ENCODE data around the gene EPHA8.

EPHA8 gene

DNA sequence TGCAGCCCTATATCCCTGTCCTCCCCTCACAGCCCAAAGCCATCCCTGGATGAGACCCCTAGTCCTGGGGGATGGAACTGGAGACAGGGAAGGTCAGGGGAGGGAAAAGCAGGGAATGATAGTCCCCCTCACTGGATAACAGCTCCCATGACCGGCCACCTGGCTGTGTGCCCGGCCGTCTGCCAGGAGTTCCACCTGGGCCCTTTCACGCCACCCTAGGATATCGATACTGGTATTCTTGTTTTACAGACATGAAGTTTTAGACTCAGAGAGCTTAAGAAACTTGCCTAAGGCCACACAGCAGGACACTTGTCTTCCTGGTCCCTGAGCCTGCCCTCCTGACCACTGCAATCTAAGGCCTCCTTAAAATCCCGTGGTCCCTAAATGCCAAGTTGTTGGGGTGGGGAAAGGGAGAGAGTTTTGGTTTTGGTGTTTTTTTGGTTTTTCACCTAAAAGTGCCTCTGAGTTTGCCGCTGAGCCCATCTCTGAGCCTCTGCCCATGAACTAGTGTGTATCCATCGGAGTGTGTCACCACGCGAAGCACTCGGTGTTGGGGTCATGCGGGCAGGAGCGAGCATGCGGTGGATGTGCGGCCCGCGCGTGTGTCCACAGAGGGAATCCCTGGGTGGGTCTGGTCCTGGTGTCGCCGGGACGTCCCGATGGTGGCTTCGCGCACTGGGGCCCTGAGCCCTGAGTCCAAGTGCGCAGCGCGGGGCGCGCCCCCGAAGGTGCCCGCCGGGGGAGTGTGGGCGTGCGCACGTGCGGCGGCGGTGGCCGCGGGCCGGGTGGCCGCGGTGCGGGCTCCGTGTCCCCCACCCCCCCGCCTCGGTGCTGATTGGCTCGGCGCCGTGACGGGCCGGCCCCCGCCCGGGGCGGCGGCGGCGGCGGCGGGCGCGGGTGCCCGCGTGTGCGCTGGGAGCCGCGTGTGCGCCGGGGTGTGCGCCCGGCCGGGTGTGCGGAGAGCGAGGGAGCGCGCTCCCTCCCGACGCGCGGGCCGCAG, at the start of gene EPHA8:
Gene EPHA8 (plus strand): TSS at position 906 of the 1,000 bp plus-strand sequence. CDS start 147 bp downstream, outside the sequence.
- DNase-seq = no peak

DNA sequence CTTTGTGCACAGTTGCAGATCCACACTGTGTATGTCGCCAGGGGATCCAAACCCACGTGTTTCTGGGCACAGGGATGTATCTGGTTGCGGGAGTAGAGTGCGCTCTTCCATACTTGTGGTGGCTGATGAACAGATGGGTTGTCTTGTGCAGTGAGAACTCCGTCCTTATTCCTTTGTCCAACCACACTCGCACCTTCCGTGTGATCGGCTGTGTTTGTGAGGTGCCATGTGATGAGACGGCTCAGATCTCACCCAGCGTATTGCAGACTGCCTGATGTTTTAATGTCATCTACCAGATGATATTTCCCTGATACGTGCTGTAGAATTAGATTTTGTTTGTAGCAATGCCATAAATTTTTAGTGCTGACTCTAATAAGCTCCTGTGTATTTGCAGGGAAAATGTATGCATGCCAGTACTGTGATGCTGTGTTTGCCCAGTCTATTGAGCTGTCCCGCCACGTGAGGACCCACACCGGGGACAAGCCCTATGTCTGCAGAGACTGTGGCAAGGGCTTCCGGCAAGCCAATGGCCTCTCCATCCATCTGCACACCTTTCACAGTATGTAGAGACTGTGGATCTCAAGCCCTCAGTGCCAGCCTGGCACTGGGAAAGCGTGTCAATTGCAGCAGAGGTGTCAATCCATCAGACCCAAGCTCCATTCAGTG, 46.2 kb upstream of the EPHA8 start:
- DNase-seq = no peak

DNA sequence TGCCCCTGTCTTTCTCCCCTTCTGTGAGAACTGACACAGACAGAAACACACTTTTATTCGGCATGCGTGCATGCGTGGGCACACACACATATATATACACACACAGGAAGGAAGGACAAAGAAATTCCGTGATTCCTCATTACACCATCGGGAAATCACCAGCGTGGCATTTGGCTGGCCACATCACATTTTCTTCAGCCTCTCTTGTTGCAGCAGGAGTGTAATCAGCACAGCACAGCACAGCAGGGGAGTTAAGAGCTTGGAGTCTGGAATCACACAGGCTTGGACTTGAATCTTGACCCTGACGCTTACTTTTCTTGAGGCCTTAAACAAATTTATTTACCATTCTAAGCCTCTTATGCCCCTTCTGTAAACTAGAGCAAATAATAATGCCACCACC, 45.3 kb upstream of the EPHA8 start:
- DNase-seq = no peak

DNA sequence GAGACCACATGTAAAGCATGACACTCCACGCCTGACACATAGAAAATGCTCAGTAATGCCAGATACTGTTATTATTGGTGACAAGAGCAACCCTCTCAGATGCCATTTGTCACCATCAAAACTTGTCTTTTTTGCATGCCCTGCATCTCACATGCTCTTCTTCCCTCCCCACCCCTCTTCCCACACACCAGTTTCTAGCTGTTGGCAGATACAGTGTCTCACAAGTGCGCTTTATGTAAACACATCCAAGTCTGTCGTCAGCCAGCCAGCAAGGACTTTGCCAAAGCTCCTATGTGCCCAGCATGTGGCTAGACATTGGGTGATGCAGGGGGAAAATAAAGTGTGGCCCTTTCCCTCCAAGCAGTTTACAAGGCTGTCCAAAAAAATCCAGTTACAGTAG, 44.9 kb upstream of the EPHA8 start:
- DNase-seq = no peak

DNA sequence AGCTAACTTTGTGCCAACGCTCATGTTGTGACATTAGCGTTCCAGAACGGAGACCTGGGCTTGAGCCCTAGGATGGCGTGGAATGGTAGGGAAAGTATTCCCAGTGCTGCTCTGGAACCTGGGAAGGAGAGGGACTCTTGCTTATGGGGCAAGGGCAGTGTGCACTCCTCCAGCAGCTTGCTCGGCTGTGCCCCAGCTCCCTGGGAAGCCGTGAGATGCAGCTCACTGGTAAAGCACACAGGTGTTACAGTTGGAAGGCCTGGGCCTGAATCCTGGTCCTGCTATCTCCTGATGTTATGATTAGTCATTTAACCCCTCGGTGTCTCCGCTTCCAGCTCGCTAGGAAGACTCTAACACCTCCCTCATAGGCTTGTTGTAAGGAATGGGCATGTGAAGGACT, 42.4 kb upstream of the EPHA8 start:
- DNase-seq = no peak

DNA sequence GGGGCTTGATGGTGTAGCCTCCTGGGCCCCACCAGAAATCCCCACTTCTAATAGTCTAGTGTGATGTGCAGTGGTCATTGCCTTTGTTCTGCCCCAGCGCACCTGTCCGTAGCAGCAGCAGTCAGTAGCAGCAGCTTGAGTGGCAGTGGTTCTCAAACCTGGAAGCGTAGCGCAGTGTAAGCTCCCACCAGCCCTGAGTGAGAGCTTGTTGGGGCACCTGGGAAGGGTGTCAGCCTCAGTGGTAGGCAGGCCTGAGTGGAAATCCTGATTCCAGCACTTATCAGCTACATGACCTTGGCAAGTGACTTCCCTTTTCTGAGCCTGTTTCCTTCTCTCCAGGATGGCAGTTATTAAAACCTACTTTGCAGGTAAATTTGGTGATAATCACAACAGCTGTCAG, 41.6 kb upstream of the EPHA8 start:
- DNase-seq = no peak

DNA sequence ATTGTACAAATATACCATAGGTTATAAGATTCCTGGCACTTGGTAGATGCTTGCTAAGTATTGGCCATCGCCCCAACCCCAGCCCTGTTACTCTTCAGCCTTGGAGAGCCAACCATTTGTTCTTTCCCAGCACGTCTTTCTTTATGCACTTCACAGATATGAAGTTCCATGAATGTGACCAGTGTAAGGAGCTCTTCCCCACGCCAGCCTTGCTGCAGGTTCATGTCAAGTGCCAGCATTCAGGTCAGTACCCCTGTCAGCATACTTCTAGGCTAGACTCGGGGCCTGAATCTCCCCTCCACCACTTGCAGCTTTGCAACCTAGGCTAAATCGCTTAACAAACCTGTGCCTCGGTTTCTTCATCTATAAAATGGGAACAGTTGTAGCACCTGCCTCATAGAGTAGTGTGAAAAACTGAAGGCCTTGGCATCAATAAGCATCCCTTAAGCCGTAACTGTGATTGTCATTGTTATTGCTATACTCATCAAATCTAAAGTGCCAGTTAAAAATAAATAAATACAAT, 41.0 kb upstream of the EPHA8 start:
- no peak for DNase-seq

DNA sequence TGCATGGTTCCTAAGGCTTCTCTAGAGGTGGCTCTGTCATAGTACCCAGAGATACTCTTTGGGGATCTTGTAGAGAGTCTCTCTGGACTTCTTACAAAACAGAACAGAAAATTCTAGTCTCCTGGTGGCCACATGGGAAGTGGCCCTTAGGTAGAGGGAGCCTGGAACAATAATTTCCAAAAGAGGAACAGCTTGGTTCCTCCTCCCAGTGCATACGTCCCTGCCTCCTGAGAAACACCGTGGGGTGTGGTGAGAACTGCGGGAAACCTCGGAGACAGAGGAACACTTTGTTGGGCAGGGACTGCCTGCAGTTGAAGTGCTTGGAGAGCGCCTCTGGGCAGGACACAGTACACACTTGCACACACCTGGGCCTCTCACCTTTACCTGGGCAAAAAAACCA, 38.8 kb upstream of the EPHA8 start:
- DNase-seq = no peak

DNA sequence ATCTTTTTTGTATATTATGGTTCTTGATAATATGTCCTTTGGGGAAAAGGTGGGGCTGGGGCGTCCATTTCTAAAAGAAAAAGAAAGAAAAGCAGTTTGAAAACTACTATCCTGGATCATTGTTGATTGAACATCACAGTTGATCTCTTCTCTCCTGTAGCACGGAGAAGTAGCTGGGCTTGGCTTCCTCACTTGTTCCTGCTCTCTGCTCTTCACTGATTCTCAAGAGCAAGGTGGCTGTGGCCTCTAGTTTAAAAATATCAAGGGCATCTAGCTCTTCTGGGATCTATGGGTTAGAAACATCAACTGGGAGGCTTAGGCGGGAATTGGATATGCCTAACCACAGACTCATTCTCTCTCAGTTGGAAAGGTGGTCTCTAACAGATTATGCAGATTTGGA, 38.1 kb upstream of the EPHA8 start:
- DNase-seq = no peak

DNA sequence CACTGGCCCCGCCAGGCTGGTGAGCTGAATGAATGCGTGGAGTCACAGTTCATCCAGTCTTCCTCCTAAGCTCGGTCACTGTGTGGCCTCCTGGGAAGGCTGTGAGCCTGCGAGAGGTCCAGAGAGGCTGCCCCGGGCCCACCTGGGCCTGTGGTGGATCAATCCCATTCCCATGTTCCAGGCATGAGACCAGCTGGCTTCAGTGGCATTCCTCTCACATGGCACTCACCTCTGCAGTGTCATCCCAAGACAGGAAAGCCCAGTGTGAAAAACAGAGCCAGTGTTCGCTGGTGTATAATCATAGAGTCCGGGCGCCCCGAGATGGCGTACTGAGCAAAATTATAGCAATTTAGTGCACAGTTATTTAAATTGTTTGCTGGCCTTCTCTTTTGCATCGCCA, 37.6 kb upstream of the EPHA8 start:
- DNase-seq = no peak

DNA sequence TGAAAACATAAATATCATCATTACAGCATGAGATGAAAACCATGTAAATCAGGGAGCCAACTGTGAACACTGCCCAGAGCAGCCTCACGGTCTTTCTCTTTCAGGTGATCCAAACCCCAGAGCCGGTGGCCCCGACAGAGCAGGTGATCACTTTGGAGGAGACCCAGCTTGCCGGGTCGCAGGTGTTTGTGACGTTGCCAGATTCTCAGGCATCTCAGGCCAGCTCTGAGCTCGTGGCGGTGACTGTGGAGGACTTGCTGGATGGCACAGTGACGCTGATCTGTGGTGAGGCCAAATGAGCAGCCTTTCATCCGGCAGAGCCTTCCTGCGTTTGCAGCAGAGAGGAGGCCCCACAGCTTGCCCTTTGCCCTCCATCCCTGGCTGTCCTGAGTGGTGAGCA, 37.2 kb upstream of the EPHA8 start:
- no peak for DNase-seq

DNA sequence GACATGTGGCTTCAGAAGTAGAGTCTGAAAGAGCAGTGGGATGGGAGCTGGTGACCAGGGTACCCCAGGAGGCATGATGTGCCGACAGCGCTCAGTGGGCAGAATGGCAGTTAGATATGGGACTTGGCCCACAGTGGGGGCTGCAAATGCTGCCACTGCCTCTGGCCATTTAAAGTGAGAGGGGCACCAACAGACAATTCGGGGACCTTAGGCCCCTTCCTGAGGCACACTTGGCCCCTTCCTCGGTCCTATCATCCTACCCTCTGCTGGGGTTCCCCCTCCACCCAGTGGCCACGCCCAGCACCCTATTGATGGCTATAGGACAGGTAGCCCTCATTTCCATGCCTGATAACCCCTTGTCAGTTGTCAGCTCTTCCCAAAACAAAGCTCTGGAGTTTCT, 36.6 kb upstream of the EPHA8 start:
- DNase-seq = no peak

DNA sequence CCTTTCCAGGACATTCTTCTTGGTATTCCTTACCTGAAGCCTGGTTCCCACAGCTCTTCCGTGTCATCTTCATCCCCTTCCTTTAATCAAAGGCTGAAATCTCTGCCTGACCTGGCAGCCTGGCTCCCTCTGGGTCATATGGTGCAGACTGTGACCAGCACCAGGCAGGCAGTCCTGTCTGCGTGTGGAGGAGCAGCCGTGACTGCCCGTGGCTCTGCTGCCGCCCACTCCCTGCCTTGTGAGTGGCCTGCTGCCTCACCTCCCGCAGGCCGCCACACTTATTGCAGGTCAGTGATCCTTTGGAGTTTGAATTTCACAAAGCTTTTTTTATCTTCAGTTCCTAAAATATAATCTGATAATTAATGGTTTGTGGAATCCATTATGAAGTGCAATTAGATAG, 36.2 kb upstream of the EPHA8 start:
- DNase-seq = no peak

DNA sequence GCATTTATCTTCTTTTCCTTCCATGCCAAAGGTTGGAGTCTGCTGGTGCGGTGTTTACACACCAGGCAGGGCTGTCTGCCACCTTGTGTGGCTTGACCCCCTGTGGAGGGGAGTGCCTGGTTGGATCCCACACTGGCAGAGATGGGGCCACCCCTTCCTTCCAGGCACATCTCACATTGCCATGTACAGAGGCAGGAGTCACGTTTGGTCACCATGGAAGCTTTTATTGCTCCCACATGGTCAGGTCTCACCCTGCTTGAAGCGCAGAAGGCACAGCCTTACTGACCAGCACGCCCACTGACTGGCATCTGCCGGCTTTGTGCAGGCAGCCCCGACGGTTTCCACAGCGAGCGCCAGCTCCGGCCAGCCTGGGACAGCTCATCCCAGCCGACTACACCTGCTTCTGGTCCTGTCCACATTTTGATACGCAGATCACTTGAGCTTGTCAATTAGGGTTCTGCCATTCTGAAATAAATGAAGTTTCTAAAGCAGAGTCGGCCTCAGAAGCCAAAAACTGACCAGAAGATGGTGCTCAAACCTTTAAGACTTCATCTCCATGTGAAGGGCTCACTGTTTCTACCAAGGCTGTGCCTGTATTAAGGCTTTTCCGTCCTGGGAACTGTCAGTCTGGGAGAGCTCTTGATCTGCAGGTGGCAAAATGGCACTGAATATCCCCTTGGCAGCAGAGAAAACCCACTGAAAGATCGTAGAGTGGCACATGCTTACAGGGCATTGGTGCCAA, 35.6 kb upstream of the EPHA8 start:
- DNase-seq = no peak

DNA sequence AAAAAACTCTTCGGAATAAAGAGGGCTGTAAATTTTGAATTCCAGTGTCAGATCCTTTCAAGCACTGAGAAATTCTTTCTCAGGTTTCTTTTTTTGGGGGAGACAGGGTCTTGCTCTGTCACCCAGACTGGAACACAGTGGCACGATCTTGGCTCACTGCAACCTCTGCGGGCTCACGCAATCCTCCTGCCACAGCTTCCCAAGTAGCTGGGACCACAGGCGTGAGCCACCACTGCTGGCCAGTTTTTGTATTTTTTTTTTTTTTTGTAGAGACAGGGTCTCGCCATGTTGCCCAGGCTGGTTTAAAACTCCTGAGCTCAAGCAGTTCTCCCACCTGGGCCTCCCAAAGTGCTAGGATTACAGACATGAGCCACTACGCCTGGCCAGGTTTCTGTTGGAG, 34.8 kb upstream of the EPHA8 start:
- no peak for DNase-seq

DNA sequence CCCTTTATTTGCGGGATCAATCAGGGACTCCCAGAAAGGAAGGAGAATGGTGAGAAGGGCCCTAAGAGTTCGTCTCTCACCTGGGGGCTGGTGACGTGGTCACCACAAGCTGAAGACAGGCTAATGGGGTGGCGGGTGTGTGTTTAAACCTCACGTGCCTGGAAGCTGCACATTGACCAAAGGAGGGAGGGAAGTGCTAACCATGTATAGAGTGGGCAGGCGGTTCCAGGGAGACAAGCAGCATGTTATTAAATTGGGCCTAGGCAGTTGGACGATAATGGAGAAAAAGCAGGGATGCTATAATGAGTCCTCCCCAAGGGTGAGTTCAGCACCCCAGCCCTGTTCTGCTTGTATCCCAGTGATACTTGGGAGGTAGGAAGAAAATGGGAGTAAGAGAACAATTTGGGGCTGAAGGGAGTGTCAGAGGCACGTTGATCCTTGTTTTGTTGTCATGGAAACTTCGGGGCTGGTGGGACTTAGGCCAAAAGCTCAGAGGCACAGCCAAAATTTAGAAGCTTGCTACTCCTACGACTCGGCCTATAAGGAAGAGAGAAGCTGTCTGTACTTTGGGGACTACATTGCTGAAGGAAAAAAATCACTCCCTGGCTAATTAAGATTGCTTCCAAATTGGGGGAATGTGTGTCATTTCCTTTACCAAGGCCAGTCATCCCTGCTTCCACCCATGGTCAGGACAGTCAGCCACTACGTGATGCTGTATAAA, 33.2 kb upstream of the EPHA8 start:
- DNase-seq = no peak

DNA sequence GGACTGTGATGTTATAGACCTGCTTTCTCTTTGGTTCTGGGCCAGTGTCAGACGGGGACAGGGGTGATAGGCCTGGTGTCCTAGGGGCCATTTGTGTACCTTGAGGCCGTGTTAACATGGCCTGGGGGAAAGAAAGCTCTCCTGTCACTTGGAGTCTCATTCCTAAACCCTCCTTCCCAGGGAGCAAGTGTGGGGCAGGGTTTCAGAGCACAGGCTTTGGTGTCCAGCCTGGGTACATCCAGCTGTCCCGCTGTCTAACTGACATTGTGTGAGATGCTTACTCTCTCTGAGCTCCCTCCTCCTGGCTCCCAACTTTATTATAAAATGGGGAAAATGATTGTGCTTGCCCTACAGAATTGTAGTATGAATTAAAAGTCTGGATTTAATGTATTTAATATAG, 32.6 kb upstream of the EPHA8 start:
- no peak for DNase-seq

DNA sequence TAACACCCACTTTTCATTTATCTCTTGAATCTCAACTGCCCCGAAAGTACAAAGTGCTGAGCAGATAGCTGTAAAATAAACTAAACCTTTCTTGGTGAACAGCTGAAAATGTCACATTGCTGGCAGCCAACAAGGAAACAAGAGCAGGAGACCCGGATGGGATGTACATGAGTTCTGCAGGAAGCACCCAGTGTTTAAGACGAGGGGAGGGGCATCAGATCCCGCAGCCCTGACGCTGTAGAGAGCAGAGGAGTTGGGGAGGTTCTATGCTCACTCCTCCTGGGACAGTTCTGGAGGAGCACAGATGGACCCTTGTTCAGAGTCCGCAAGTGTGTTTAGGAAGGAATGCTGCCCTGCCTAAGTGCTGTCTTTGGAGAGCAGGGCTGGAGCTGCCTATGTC, 32.0 kb upstream of the EPHA8 start:
- DNase-seq = no peak

DNA sequence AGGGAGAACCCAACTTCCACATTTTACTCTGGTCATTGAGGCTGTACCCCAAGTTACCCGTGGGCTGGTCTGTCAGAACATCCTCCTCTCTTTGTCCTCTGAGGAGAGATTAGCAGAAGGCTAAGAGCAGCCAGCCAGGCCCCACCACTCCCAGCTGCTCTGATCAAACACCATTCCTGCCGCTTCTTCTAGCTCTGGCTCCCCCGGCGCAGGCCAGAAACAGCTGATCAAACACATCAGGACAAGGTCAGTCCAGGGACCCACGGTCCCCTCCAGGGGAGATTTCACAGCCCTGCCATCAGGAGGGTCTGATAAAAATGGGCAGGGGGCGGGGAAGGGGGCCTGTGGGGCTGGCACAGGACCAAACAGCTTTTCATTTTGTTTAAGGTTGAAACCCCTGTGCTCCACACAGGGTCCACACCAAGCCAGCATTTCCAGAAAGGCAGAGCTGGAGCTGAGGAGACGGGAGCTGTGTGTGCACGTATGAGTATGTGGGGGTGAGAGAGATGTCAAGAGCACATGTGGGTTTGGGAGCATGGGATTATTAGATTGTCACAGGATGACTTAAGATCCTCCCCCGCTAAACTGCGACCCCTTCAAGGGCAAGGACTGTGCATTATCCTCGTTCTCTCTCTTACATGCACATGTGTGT, 29.9 kb upstream of the EPHA8 start:
- no peak for DNase-seq

DNA sequence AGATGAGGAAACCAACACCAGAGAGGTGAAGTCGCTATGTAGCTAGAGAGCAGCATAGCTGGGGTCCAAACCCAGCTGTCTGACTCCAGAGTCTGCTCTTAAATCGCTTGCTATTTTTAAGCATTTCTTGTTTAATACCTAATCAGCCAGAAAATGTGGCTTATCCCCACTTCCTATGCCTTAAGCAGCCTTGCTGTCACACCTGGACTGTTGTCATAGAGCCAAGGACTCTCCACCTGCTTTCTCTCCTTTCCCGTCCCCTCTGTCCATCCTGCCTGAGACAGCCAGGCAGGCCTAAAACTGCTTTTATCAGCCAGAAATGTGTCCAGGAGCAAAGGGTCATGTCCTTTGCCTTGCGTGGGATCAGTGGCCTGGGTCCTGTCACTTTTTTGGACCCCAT, 28.3 kb upstream of the EPHA8 start:
- DNase-seq = no peak

DNA sequence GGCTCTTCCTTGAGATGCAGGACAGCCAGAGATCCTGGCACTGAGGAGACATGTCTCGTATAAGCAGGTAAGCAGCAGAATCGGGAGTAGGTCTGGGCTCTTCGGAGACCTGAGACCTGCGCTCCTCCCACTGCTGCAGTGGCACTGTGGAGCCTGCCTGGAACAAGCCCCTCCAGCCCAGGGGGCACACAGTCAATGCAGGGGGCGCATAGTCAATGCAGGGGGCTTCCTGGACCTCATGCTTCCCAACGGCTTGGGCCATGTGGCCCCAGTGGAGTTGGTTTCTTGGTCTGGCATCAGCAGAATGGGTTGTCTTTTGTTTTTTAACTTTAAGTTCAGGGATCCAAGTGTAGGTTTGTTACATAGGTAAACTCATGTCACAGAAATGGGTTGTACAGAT, 27.9 kb upstream of the EPHA8 start:
- DNase-seq = no peak

DNA sequence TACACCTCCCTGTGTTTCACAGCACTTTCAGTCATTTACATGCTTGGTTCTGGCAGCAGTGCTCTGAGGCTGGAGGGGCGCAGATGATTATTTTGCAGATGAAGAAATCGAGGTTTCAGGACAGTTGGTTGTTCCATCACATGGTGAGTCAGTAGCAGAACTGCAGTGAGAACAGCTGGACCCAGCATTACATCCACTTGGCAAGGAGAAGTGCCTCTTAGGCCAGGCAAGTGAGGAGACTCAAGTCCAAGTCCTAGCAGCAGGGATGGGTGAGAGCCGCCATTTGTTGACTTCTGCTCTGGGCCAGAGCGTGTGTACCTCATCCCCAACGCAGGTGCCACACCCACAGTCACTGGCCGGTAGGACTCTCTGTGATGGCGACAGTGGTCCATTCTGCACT, 26.8 kb upstream of the EPHA8 start:
- DNase-seq = no peak

Measured in NCI-H2107 (cell line).